ENCODE data around the gene HEG1.
"Not testable (repeated sequence)": the region's sequence is repeated elsewhere in the genome, so short reads cannot be mapped to it uniquely, and the experiment has no call there.

The HEG1 gene

GRCh38 chr3:125087768-125088391, 32.1 kb upstream of the HEG1 start:
- H3K27ac ChIP-seq: no peak overlapping the region
- TF ChIP-seq ZFX (IDR thresholded peaks at IDR 0.05): no peak
- no peak for TF ChIP-seq CTCF (conservative IDR thresholded peaks at IDR 0.05)

GRCh38 chr3:125085166-125085565, 29.4 kb upstream of the HEG1 start:
- TF ChIP-seq CTCF (conservative IDR thresholded peaks at IDR 0.05) (no peak), ZFX (IDR thresholded peaks at IDR 0.05) (no peak)

GRCh38 chr3:125083776-125084175, 28.0 kb upstream of the HEG1 start:
- TF ChIP-seq ZFX (IDR thresholded peaks at IDR 0.05) (no peak), CTCF (conservative IDR thresholded peaks at IDR 0.05) (no peak)
- no peak overlapping the region for H3K27ac ChIP-seq

More at GRCh38 chr3:125085166-125085565, 29.4 kb upstream of the HEG1 start:
- H3K27ac ChIP-seq: no peak overlapping the region

- H3K27ac ChIP-seq: not testable (repeated sequence)
Measured at GRCh38 chr3:125082339-125082738, 26.5 kb upstream of the HEG1 start.

- no peak overlapping the region for H3K27ac ChIP-seq
- TF ChIP-seq CTCF (conservative IDR thresholded peaks at IDR 0.05) (no peak), ZFX (IDR thresholded peaks at IDR 0.05) (no peak)
Measured at GRCh38 chr3:125080077-125080476, 24.3 kb upstream of the HEG1 start.

- 0 out of 2 replicates have a peak overlapping the region, but pooled peaks have one; percentile 4 for H3K27ac ChIP-seq
- TF ChIP-seq ZFX (IDR thresholded peaks at IDR 0.05) (no peak), CTCF (conservative IDR thresholded peaks at IDR 0.05) (no peak)
Measured at GRCh38 chr3:125079675-125080045, 23.9 kb upstream of the HEG1 start.

GRCh38 chr3:125078951-125079674, 23.3 kb upstream of the HEG1 start:
- no peak for TF ChIP-seq CTCF (conservative IDR thresholded peaks at IDR 0.05)
- TF ChIP-seq ZFX (IDR thresholded peaks at IDR 0.05): no peak

More at GRCh38 chr3:125078951-125079674, 23.3 kb upstream of the HEG1 start:
- 0 out of 2 replicates have a peak overlapping the region, but pooled peaks have one; percentile 4 for H3K27ac ChIP-seq

Measured in C4-2B (cell line).